H1 (cell line): ENCODE measurements around the gene KSR2. TPM values are rescaled to one million over a fixed set of nuclear protein-coding genes. Genes with fewer than 3 reads are reported as not detected.
A peak's percentile ranks its signal among the peaks of the same experiment; 100 is the strongest.

Experiments
- CTCF ChIA-PET: fragments of 300-600 bp; sonication (Branson Sonifier 250); formaldehyde crosslinking; loops from one replicate; lab custom pipeline; 2021; ENCODE audit not compliant: partially characterized antibody; lab: Charles Lee
- POLR2A ChIA-PET: fragments of 300-600 bp; sonication (Branson Sonifier 250); formaldehyde crosslinking; loops from one replicate; lab custom pipeline; 2021; ENCODE audit warnings: inconsistent platforms; ENCODE audit not compliant: partially characterized antibody; lab: Charles Lee
- DNase-seq, 2 experiments: peaks; one replicate each; pipeline versions ENCODE4 v3.0.0 to v3.0.0-alpha.2; 2010 to 2022; ENCODE audit warnings: low spot score in 2 of 2, low read depth in 1 of 2, mixed read lengths in 1 of 2
- FAIRE-seq: peaks from 2 replicates; lab custom pipeline; 2011; peaks lifted over from hg19 to GRCh38; lab: Jason Lieb, UNC
- H2AFZ ChIP-seq: 2 replicates; pipeline ENCODE4 v1.8.1; 2012; ENCODE audit warnings: low read length, inconsistent platforms
- H2AK5ac ChIP-seq: 2 replicates; pipeline ENCODE4 v1.6.1; 2013; ENCODE audit warnings: low read depth, low read length
- H2BK120ac ChIP-seq: replicated peaks from 2 replicates; pipeline ENCODE3; 2013; ENCODE audit warnings: low read depth, low read length, inconsistent platforms
- H2BK12ac ChIP-seq: 2 replicates; pipeline ENCODE4 v1.6.1; 2013; ENCODE audit warnings: low read depth, low read length
- H2BK15ac ChIP-seq: 2 replicates; pipeline ENCODE4 v1.6.1; 2013; ENCODE audit warnings: low read length
- H2BK20ac ChIP-seq: 2 replicates; pipeline ENCODE4 v1.6.1; 2013; ENCODE audit warnings: low read length
- H2BK5ac ChIP-seq: 2 replicates; pipeline ENCODE4 v1.6.1; 2013; ENCODE audit warnings: low read depth, low read length
- H3K14ac ChIP-seq: 2 replicates; pipeline ENCODE4 v1.6.1; 2013; ENCODE audit warnings: inconsistent platforms; ENCODE audit not compliant: insufficient read length
- H3K18ac ChIP-seq: 2 replicates; pipeline ENCODE4 v1.6.1; 2013; ENCODE audit warnings: low read length; ENCODE audit errors: extremely low read depth
- H3K23ac ChIP-seq: 2 replicates; pipeline ENCODE4 v1.6.1; 2013; ENCODE audit warnings: inconsistent platforms; ENCODE audit not compliant: insufficient read length
- H3K23me2 ChIP-seq: 2 replicates; pipeline ENCODE4 v1.6.1; 2013; ENCODE audit warnings: low read depth, low read length
- H3K27ac ChIP-seq: 2 replicates; pipeline ENCODE4 v1.6.1; 2011; ENCODE audit warnings: low read depth, low read length, inconsistent platforms
- H3K27me3 ChIP-seq, 4 experiments: replicated peaks in 1 of 4; 1 replicate in 1 of 4; 2 replicates in 3 of 4; pipeline versions ENCODE4 v1.6.1 to v1.8.1; 2011 to 2013; ENCODE audit warnings: low read length in 3 of 4, mild to moderate bottlenecking in 3 of 4, inconsistent platforms in 2 of 4, mixed read lengths in 2 of 4, moderate library complexity in 1 of 4; ENCODE audit not compliant: control insufficient read depth in 3 of 4, insufficient read depth in 3 of 4; ENCODE audit errors: extremely low read depth in 1 of 4
- H3K36me3 ChIP-seq, 4 experiments: 2 replicates each; pipeline versions ENCODE4 v1.6.1 to v1.8.1; 2011 to 2013; ENCODE audit warnings: mild to moderate bottlenecking in 4 of 4, low read length in 3 of 4, moderate library complexity in 2 of 4, control low read depth in 1 of 4, inconsistent platforms in 1 of 4; ENCODE audit not compliant: insufficient read depth in 4 of 4, control insufficient read depth in 2 of 4
- H3K4ac ChIP-seq: replicated peaks from 2 replicates; pipeline ENCODE3; 2013; ENCODE audit warnings: low read length, low read depth, mixed read lengths, inconsistent platforms; ENCODE audit not compliant: insufficient read length
- H3K4me1 ChIP-seq, 4 experiments: replicated peaks in 1 of 4; 1 replicate in 1 of 4; 2 replicates in 3 of 4; pipeline versions ENCODE4 v1.6.1 to v1.8.1; 2011 to 2013; ENCODE audit warnings: low read length in 3 of 4, inconsistent platforms in 2 of 4, mixed read lengths in 1 of 4; ENCODE audit not compliant: insufficient read depth in 4 of 4, control insufficient read depth in 3 of 4
- H3K4me2 ChIP-seq, 2 experiments: 2 replicates each; pipeline versions ENCODE4 v1.6.1 to v1.8.1; 2011 to 2013; ENCODE audit warnings: low read depth in 2 of 2, low read length in 2 of 2, control low read depth in 1 of 2, inconsistent platforms in 1 of 2, mild to moderate bottlenecking in 1 of 2; ENCODE audit not compliant: insufficient read depth in 1 of 2
- H3K4me3 ChIP-seq, 4 experiments: fragments of 200-600, 300-600 bp in 1 of 4; sonication (generic), shearing (Covaris generic), sonication (Bioruptor Twin) in 1 of 4; 2 replicates each; pipeline versions ENCODE4 v1.5.1 to v1.8.1; 2011 to 2016; ENCODE audit warnings: low read length in 4 of 4, low read depth in 3 of 4, control low read depth in 2 of 4, inconsistent platforms in 2 of 4, mild to moderate bottlenecking in 2 of 4, mixed read lengths in 1 of 4, moderate library complexity in 1 of 4; ENCODE audit not compliant: insufficient read depth in 2 of 4; ENCODE audit errors: extremely low read depth in 1 of 4
- H3K56ac ChIP-seq: replicated peaks from 2 replicates; pipeline ENCODE3; 2013; ENCODE audit warnings: low read depth, mild to moderate bottlenecking, mixed read lengths, low read length, inconsistent platforms; ENCODE audit not compliant: insufficient read length
- H3K79me1 ChIP-seq: 2 replicates; pipeline ENCODE4 v1.6.1; 2013; ENCODE audit warnings: low read depth, low read length, control low read depth
- H3K79me2 ChIP-seq, 2 experiments: 2 replicates each; pipeline versions ENCODE4 v1.6.1 to v1.8.1; 2012 to 2013; ENCODE audit warnings: low read length in 2 of 2, mild to moderate bottlenecking in 2 of 2, inconsistent platforms in 1 of 2; ENCODE audit not compliant: insufficient read depth in 2 of 2, control insufficient read depth in 1 of 2
- H3K9ac ChIP-seq, 4 experiments: replicated peaks in 1 of 4; 1 replicate in 1 of 4; 2 replicates in 3 of 4; pipeline versions ENCODE4 v1.6.1 to v1.8.1; 2011 to 2013; ENCODE audit warnings: low read depth in 3 of 4, low read length in 3 of 4, control low read depth in 2 of 4, mild to moderate bottlenecking in 2 of 4, moderate library complexity in 2 of 4, inconsistent platforms in 1 of 4; ENCODE audit errors: extremely low read depth in 1 of 4
- H3K9me3 ChIP-seq, 2 experiments: 2 replicates each; pipeline versions ENCODE4 v1.6.1 to v1.8.1; 2012 to 2013; ENCODE audit warnings: mild to moderate bottlenecking in 2 of 2, moderate library complexity in 2 of 2, control low read depth in 1 of 2, inconsistent platforms in 1 of 2, low read depth in 1 of 2, low read length in 1 of 2, mixed read lengths in 1 of 2; ENCODE audit not compliant: insufficient read depth in 2 of 2
- H4K20me1 ChIP-seq, 2 experiments: replicated peaks in 1 of 2; 2 replicates each; pipeline versions ENCODE3 to v1.8.1; 2011 to 2013; ENCODE audit warnings: inconsistent platforms in 2 of 2, low read length in 2 of 2, mild to moderate bottlenecking in 1 of 2; ENCODE audit not compliant: insufficient read depth in 2 of 2, control insufficient read depth in 1 of 2
- H4K5ac ChIP-seq: 2 replicates; pipeline ENCODE4 v1.6.1; 2013; ENCODE audit warnings: low read length, low read depth, mixed read lengths, inconsistent platforms; ENCODE audit not compliant: insufficient read length
- H4K8ac ChIP-seq: 2 replicates; pipeline ENCODE4 v1.8.0; 2013; ENCODE audit warnings: mild to moderate bottlenecking, moderate library complexity, low read length, inconsistent platforms; ENCODE audit not compliant: insufficient read depth; ENCODE audit errors: extremely low read depth
- H4K91ac ChIP-seq: replicated peaks from 2 replicates; pipeline ENCODE3; 2013; ENCODE audit warnings: low read length, mixed read lengths, inconsistent platforms; ENCODE audit not compliant: insufficient read length
- ASH2L ChIP-seq: fragments of 200-600, 300-600 bp; sonication (generic); IDR thresholded peaks from one replicate; pipeline ENCODE4 v1.7.1; 2017; ENCODE audit warnings: low read length
- ATF3 ChIP-seq: IDR thresholded peaks from 2 replicates; pipeline ENCODE4 v1.6.1; 2011; ENCODE audit warnings: low read depth, mild to moderate bottlenecking, low read length; ENCODE audit not compliant: insufficient read depth
- CTBP2 ChIP-seq: IDR thresholded peaks from 2 replicates; pipeline ENCODE4 v1.7.0; 2011; ENCODE audit warnings: borderline replicate concordance, mild to moderate bottlenecking, moderate library complexity, mixed read lengths, low read length; ENCODE audit not compliant: insufficient read depth, insufficient read length
- CTCF ChIP-seq, 3 experiments: IDR thresholded peaks; 1 replicate in 2 of 3; 2 replicates in 1 of 3; pipeline versions ENCODE4 v1.5.1 to v1.6.1; 2011; ENCODE audit warnings: low read length in 3 of 3, mild to moderate bottlenecking in 3 of 3, inconsistent platforms in 2 of 3, low read depth in 1 of 3, moderate library complexity in 1 of 3; ENCODE audit not compliant: insufficient read depth in 1 of 3; ENCODE audit errors: control extremely low read depth in 1 of 3
- KDM4A ChIP-seq: IDR thresholded peaks from one replicate; pipeline ENCODE4 v1.7.1; 2012; ENCODE audit warnings: low read depth, mild to moderate bottlenecking, moderate library complexity, low read length, inconsistent platforms; ENCODE audit not compliant: severe bottlenecking
- PHF8 ChIP-seq: fragments of 200-600 bp; sonication (generic); conservative IDR thresholded peaks from 2 replicates; pipeline ENCODE4 v1.7.1; 2012; ENCODE audit warnings: low read depth, mild to moderate bottlenecking, inconsistent platforms, low read length, moderate library complexity
- SAP30 ChIP-seq: fragments of 300-600 bp; sonication (generic); IDR thresholded peaks from 2 replicates; pipeline ENCODE4 v1.7.1; 2012; ENCODE audit warnings: low read length, moderate library complexity, mild to moderate bottlenecking, inconsistent platforms; ENCODE audit not compliant: insufficient read depth, insufficient replicate concordance
- SP4 ChIP-seq: IDR thresholded peaks from 2 replicates; pipeline ENCODE4 v1.6.1; 2012; ENCODE audit warnings: low read length, inconsistent platforms
- TAF1 ChIP-seq: IDR thresholded peaks from 2 replicates; pipeline ENCODE4 v1.6.1; 2011; ENCODE audit warnings: mild to moderate bottlenecking, low read depth, low read length
- TAF7 ChIP-seq: optimal IDR thresholded peaks from 2 replicates; pipeline ENCODE3; 2011; ENCODE audit warnings: low read depth, mild to moderate bottlenecking, inconsistent platforms, low read length, moderate library complexity, borderline replicate concordance
- WGBS, 2 experiments: shearing (Covaris generic) in 1 of 2; methylation state at CpG; one replicate each; pipeline versions ENCODE4 v1.1.6 to v1.1.7; 2013 to 2015; ENCODE audit warnings: low lambda C conversion rate in 2 of 2, mixed read lengths in 2 of 2, inconsistent platforms in 1 of 2, low coverage in 1 of 2, missing lambda C conversion rate in 1 of 2; ENCODE audit not compliant: insufficient replicate concordance in 2 of 2, insufficient coverage in 1 of 2, insufficient read length in 1 of 2; ENCODE audit errors: extremely low coverage in 1 of 2, missing lambda C conversion rate in 1 of 2; 5-methylcytosine and 5-hydroxymethylcytosine counted together
- polyA plus RNA-seq, 7 experiments: library from polyadenylated mRNA; depleted of rRNA in 3 of 7; stranded (reverse) in 5 of 7; unstranded in 2 of 7; fragments of >200 nt in 5 of 7; fragments of 200-250 nt in 2 of 7; gene quantifications; 1 replicate in 5 of 7; 2 replicates in 1 of 7; 4 replicates in 1 of 7; pipeline versions ENCODE4 v1.2.1 to v1.2.3, GENCODE V29; 2011 to 2013; ENCODE audit warnings: missing spikeins in 2 of 7, mixed read lengths in 2 of 7
- total RNA-seq: library from RNA; stranded (reverse); fragmentation: NEBNext Ultra II Directional; extraction: Animal tissue kit (Norgen Biotek cat#: 25700); gene quantifications from 2 replicates; pipeline ENCODE4 v1.2.1, GENCODE V29; 2021

The KSR2 gene
- total and polyA plus RNA-seq, 2 of the 8 experiments (the other 6 are each of a cell fraction or from before 2014, with no cell fraction given) = 0.74 to 2.2 TPM

GRCh38 chr12:117684471-117684870 lies 284.3 kb downstream of the KSR2 start:
- CTCF ChIA-PET = interaction anchor here (1.1 to 2.5 kb wide), 8 partner anchors 9 to 317 kb away, joined by 3 to 12 read pairs (median 6); no protein-coding TSS in a partner anchor
- Histone ChIP-seq H3K36me3 (no peaks in the 10 kb centered on the region), H3K23me2 (no peaks in the 10 kb centered on the region), H2AFZ (no peak overlapping the region), H3K4ac (no peak overlapping the region), H2BK12ac (no peak overlapping the region), H3K4me3 (no peak overlapping the region), H3K79me1 (no peaks in the 10 kb centered on the region), H2BK120ac (no peak overlapping the region), H3K14ac (no peak overlapping the region), H4K91ac (no peak overlapping the region), H3K9me3 (no peaks in the 10 kb centered on the region), H4K8ac (no peak overlapping the region), H2BK5ac (no peak overlapping the region), H2BK15ac (no peak overlapping the region), H3K4me2 (no peak overlapping the region), H3K23ac (no peak overlapping the region), H3K18ac (no peak overlapping the region), H3K27ac (no peak overlapping the region), H2AK5ac (0 out of 2 replicates have a peak overlapping the region, but pooled peaks have one; percentile 6), H3K79me2 (no peaks in the 10 kb centered on the region), H4K5ac (no peak overlapping the region), H4K20me1 (no peaks in the 10 kb centered on the region), H3K27me3 (no peaks in the 10 kb centered on the region), H3K4me1 (peaks cover 0 to 6% (median 3%) of the 10 kb centered on the region in 4 experiments; a peak in 5 of 7 replicates), H3K9ac (no peak overlapping the region), H3K56ac (no peak overlapping the region), H2BK20ac (no peak overlapping the region)
- DNase-seq = no peak
- no peak for FAIRE-seq
- POLR2A ChIA-PET = no interaction called here
- WGBS, 2 experiments = 94% methylated on average over 6 of the region's 6 CpGs; no CpG with 5 or more reads in 1 of the 2 experiments
- TF ChIP-seq CTCF (IDR thresholded peaks at IDR 0.05; ENCODE audit: control extremely low read depth in 1 of 3, insufficient read depth in 1 of 3, low read depth in 1 of 3, low read length in 3 of 3) (no peak), ATF3 (no peak), PHF8 (no peak), SP4 (no peak), TAF7 (no peak), TAF1 (no peak), SAP30 (no peak), CTBP2 (no peak), KDM4A (no peak), ASH2L (no peak)
